HUES48 (cell line): ENCODE data around the gene PROP1.
"Not testable (repeated sequence)": the region's sequence is repeated elsewhere in the genome, so short reads cannot be mapped to it uniquely, and the experiment has no call there.

Experiments used
- H3K27ac ChIP-seq: one replicate; pipeline ENCODE4 v1.7.0; 2013; ENCODE audit warnings: low read depth, low read length, inconsistent platforms
- H3K27me3 ChIP-seq: 2 replicates; pipeline ENCODE4 v1.6.1; 2013; ENCODE audit warnings: mild to moderate bottlenecking, low read length; ENCODE audit not compliant: control insufficient read depth, insufficient read depth
- H3K36me3 ChIP-seq: 2 replicates; pipeline ENCODE4 v1.6.1; 2013; ENCODE audit warnings: low read length; ENCODE audit not compliant: control insufficient read depth, insufficient read depth
- H3K4me1 ChIP-seq: 2 replicates; pipeline ENCODE4 v1.6.1; 2013; ENCODE audit warnings: mild to moderate bottlenecking, low read length; ENCODE audit not compliant: control insufficient read depth, insufficient read depth
- H3K4me3 ChIP-seq: 2 replicates; pipeline ENCODE4 v1.5.1; 2013; ENCODE audit warnings: mild to moderate bottlenecking, low read depth, low read length
- H3K9ac ChIP-seq: 2 replicates; pipeline ENCODE4 v1.6.1; 2013; ENCODE audit warnings: mild to moderate bottlenecking, low read depth, low read length, moderate library complexity
- H3K9me3 ChIP-seq: 2 replicates; pipeline ENCODE4 v1.6.1; 2013; ENCODE audit warnings: low read length; ENCODE audit not compliant: control insufficient read depth, insufficient read depth

PROP1 gene

GRCh38 chr5:177995691-177996595 lies at the start of gene PROP1:
Gene PROP1 (minus strand): TSS chr5:177996242. CDS start chr5:177995933, 309 bp downstream.
- H3K27ac ChIP-seq: no peak within 1 kb of the TSS
- no peak within 1 kb of the TSS for H3K4me3 ChIP-seq
- H3K36me3 ChIP-seq: no peaks in the 10 kb centered on the region
- H3K4me1 ChIP-seq: peaks cover 10% of the 10 kb centered on the region; the same call in 1 of the 2 replicates
- H3K9ac ChIP-seq: no peak within 1 kb of the TSS
- no peaks in the 10 kb centered on the region for H3K27me3 ChIP-seq
- H3K9me3 ChIP-seq: no peaks in the 10 kb centered on the region

GRCh38 chr5:178019379-178020030 lies 23.5 kb upstream of the PROP1 start:
- not testable (repeated sequence) for H3K27me3 ChIP-seq, H3K4me3 ChIP-seq, H3K4me1 ChIP-seq, H3K9me3 ChIP-seq, H3K9ac ChIP-seq, H3K36me3 ChIP-seq, H3K27ac ChIP-seq

GRCh38 chr5:178012758-178013157 lies 16.7 kb upstream of the PROP1 start:
- not testable (repeated sequence) for H3K27me3 ChIP-seq, H3K36me3 ChIP-seq, H3K9me3 ChIP-seq, H3K4me3 ChIP-seq, H3K27ac ChIP-seq, H3K9ac ChIP-seq, H3K4me1 ChIP-seq

- not testable (repeated sequence) for H3K36me3 ChIP-seq, H3K9me3 ChIP-seq, H3K27ac ChIP-seq, H3K4me3 ChIP-seq, H3K27me3 ChIP-seq, H3K9ac ChIP-seq, H3K4me1 ChIP-seq
Observed at GRCh38 chr5:178011816-178012554, 15.9 kb upstream of the PROP1 start.

GRCh38 chr5:178007272-178007671 lies 11.2 kb upstream of the PROP1 start:
- not testable (repeated sequence) for H3K27ac ChIP-seq, H3K4me3 ChIP-seq, H3K9ac ChIP-seq, H3K4me1 ChIP-seq, H3K9me3 ChIP-seq, H3K36me3 ChIP-seq, H3K27me3 ChIP-seq

- not testable (repeated sequence) for H3K4me3 ChIP-seq, H3K9me3 ChIP-seq, H3K27me3 ChIP-seq, H3K36me3 ChIP-seq, H3K27ac ChIP-seq, H3K9ac ChIP-seq, H3K4me1 ChIP-seq
Observed at GRCh38 chr5:178006536-178007231, 10.6 kb upstream of the PROP1 start.

- not testable (repeated sequence) for H3K4me1 ChIP-seq, H3K9me3 ChIP-seq, H3K9ac ChIP-seq, H3K27ac ChIP-seq, H3K36me3 ChIP-seq, H3K4me3 ChIP-seq, H3K27me3 ChIP-seq
Observed at GRCh38 chr5:178006181-178006535, 10.1 kb upstream of the PROP1 start.

- H3K9me3 ChIP-seq: no peaks in the 10 kb centered on the region
- H3K27me3 ChIP-seq: no peaks in the 10 kb centered on the region
- H3K36me3 ChIP-seq: no peaks in the 10 kb centered on the region
- H3K27ac ChIP-seq: no peak overlapping the region
- no peak overlapping the region for H3K9ac ChIP-seq
- H3K4me3 ChIP-seq: no peak overlapping the region
- H3K4me1 ChIP-seq: peaks cover 10% of the 10 kb centered on the region; the same call in 1 of the 2 replicates
Observed at GRCh38 chr5:177997846-177998245, 1.8 kb upstream of the PROP1 start.

GRCh38 chr5:177997319-177997670 lies 1.3 kb upstream of the PROP1 start:
- no peak overlapping the region for H3K9ac ChIP-seq
- H3K4me3 ChIP-seq: no peak overlapping the region
- no peaks in the 10 kb centered on the region for H3K27me3 ChIP-seq
- no peaks in the 10 kb centered on the region for H3K36me3 ChIP-seq
- H3K27ac ChIP-seq: no peak overlapping the region
- H3K4me1 ChIP-seq: peaks cover 10% of the 10 kb centered on the region; the same call in 1 of the 2 replicates
- no peaks in the 10 kb centered on the region for H3K9me3 ChIP-seq

GRCh38 chr5:177996660-177997318 lies 747 bp upstream of the PROP1 start:
- H3K36me3 ChIP-seq: no peaks in the 10 kb centered on the region
- H3K9ac ChIP-seq: no peak overlapping the region
- H3K27ac ChIP-seq: no peak overlapping the region
- no peak overlapping the region for H3K4me3 ChIP-seq
- no peaks in the 10 kb centered on the region for H3K27me3 ChIP-seq
- H3K9me3 ChIP-seq: no peaks in the 10 kb centered on the region
- H3K4me1 ChIP-seq: peaks cover 10% of the 10 kb centered on the region; the same call in 1 of the 2 replicates
